ENCODE data around the gene KIF27.
"Not testable (repeated sequence)": the region's sequence is repeated elsewhere in the genome, so short reads cannot be mapped to it uniquely, and the experiment has no call there.

The KIF27 gene

GRCh38 chr9:83932851-83933250 lies 11.6 kb upstream of the KIF27 start:
- no peak for DNase-seq

GRCh38 chr9:83932011-83932410 lies 10.8 kb upstream of the KIF27 start:
- no peak for DNase-seq

- no peak for DNase-seq
Observed at GRCh38 chr9:83930881-83931280, 9.6 kb upstream of the KIF27 start.

GRCh38 chr9:83927591-83927990 lies 6.4 kb upstream of the KIF27 start:
- no peak for DNase-seq

- no peak for DNase-seq
Observed at GRCh38 chr9:83920469-83920926, 734 bp downstream of the KIF27 start.

GRCh38 chr9:83919111-83919510 lies 2.1 kb downstream of the KIF27 start:
- DNase-seq: no peak

GRCh38 chr9:83912194-83912593 lies 9.0 kb downstream of the KIF27 start:
- DNase-seq: not testable (repeated sequence)

- DNase-seq: no peak
Observed at GRCh38 chr9:83906144-83906543, 15.1 kb downstream of the KIF27 start.

GRCh38 chr9:83900615-83901014 lies 20.6 kb downstream of the KIF27 start:
- DNase-seq: not testable (repeated sequence)

- not testable (repeated sequence) for DNase-seq
Observed at GRCh38 chr9:83894301-83894700, 26.9 kb downstream of the KIF27 start.

GRCh38 chr9:83886498-83886897 lies 34.7 kb downstream of the KIF27 start:
- DNase-seq: not testable (repeated sequence)

- DNase-seq: not testable (repeated sequence)
Observed at GRCh38 chr9:83885559-83886240, 35.5 kb downstream of the KIF27 start.

- DNase-seq: not testable (repeated sequence)
Observed at GRCh38 chr9:83881687-83882408, 39.4 kb downstream of the KIF27 start.

- DNase-seq: not testable (repeated sequence)
Observed at GRCh38 chr9:83875559-83875958, 45.7 kb downstream of the KIF27 start.

- not testable (repeated sequence) for DNase-seq
Observed at GRCh38 chr9:83849895-83850294, 71.3 kb downstream of the KIF27 start.

GRCh38 chr9:83837070-83837643 lies 84.1 kb downstream of the KIF27 start:
- DNase-seq: not testable (repeated sequence)

GRCh38 chr9:83830426-83831071 lies 90.7 kb downstream of the KIF27 start:
- not testable (repeated sequence) for DNase-seq

GRCh38 chr9:83824986-83825623 lies 96.1 kb downstream of the KIF27 start:
- DNase-seq: not testable (repeated sequence)

GRCh38 chr9:83817356-83818278 lies 103.6 kb downstream of the KIF27 start, which contains the start of gene GKAP1:
TSS of gene GKAP1 (minus strand) at chr9:83817769. CDS start at chr9:83806517, 11,252 bp downstream.
- DNase-seq: not testable (repeated sequence)

GRCh38 chr9:83817011-83817355 lies 104.2 kb downstream of the KIF27 start:
- not testable (repeated sequence) for DNase-seq

GRCh38 chr9:83815120-83815519 lies 106.1 kb downstream of the KIF27 start:
- DNase-seq: not testable (repeated sequence)

- DNase-seq: not testable (repeated sequence)
Observed at GRCh38 chr9:83809213-83809612, 112.0 kb downstream of the KIF27 start.

All from SIG-M5 (cell line).